ENCODE measurements around the gene SEPHS1.

GRCh38 chr10:13306103-13306502 lies 42.0 kb downstream of the SEPHS1 start:
- TF ChIP-seq, protein P1, sequence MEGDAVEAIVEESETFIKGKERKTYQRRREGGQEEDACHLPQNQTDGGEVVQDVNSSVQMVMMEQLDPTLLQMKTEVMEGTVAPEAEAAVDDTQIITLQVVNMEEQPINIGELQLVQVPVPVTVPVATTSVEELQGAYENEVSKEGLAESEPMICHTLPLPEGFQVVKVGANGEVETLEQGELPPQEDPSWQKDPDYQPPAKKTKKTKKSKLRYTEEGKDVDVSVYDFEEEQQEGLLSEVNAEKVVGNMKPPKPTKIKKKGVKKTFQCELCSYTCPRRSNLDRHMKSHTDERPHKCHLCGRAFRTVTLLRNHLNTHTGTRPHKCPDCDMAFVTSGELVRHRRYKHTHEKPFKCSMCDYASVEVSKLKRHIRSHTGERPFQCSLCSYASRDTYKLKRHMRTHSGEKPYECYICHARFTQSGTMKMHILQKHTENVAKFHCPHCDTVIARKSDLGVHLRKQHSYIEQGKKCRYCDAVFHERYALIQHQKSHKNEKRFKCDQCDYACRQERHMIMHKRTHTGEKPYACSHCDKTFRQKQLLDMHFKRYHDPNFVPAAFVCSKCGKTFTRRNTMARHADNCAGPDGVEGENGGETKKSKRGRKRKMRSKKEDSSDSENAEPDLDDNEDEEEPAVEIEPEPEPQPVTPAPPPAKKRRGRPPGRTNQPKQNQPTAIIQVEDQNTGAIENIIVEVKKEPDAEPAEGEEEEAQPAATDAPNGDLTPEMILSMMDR (IDR thresholded peaks at IDR 0.05): no peak
- no peak for TF ChIP-seq POLR2A (IDR thresholded peaks at IDR 0.05)

All from right lobe of liver (tissue), 4 donors.